ENCODE data around the gene IKBKE. TPM values are rescaled to one million over a fixed set of nuclear protein-coding genes. Genes with fewer than 3 reads are reported as not detected.

The IKBKE gene
- polyA plus RNA-seq, 1 donor from 2014 or later, result not detected

DNA sequence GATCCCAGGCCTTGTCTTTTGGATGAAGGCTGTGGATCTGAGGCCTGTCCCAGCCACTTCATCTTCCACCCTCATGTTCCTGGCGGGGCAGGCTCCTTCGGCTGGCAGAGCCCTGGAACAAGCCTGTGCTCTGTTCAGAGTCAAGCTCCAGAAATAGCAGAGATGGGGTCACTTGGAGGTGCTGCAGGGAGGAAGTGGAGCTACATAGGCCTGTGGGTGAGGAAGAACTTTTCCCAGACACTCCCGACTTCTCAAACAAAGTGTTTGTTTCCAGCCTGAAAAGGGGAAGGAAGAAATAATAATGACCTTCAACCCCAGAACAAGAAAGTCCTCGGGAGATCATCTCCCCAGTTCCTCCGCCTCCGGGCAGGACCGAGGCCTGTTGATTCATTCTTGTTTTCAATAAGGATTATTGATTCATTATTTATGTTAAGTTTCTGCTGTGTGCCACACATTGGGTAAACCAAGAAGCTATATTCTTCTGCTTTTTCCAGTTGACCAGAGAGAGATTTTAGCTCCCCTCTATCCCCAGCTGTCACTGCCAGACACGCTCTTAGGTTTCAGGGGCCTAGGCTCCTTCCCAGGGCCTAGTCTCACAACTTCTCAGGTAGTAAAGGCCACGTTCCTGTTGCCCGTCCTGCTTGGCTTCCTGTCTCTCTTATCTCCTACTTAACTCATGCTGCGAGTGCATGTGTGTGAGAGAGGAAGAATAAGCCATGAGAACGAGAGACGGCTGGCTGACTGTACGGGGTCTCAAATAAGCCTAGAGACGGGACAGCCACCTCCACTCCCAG, 16.9 kb downstream of the IKBKE start:
- no peak overlapping the region for H3K27ac ChIP-seq (ENCODE audit: low read length)
- TF ChIP-seq EZH2 (IDR thresholded peaks at IDR 0.05; ENCODE audit: borderline replicate concordance, insufficient read depth, low read length, poor library complexity, severe bottlenecking) (no peak), SMC3 (conservative IDR thresholded peaks at IDR 0.05; ENCODE audit: poor library complexity) (no peak), EP300 (conservative IDR thresholded peaks at IDR 0.05; ENCODE audit: poor library complexity, severe bottlenecking) (no peak), TAF1 (IDR thresholded peaks at IDR 0.05; ENCODE audit: low read depth) (no peak), POLR2AphosphoS5 (IDR thresholded peaks at IDR 0.05) (no peak), RAD21 (conservative IDR thresholded peaks at IDR 0.05) (no peak), MXI1 (conservative IDR thresholded peaks at IDR 0.05; ENCODE audit: poor library complexity, severe bottlenecking) (no peak)
- TF ChIP-seq, protein P1, sequence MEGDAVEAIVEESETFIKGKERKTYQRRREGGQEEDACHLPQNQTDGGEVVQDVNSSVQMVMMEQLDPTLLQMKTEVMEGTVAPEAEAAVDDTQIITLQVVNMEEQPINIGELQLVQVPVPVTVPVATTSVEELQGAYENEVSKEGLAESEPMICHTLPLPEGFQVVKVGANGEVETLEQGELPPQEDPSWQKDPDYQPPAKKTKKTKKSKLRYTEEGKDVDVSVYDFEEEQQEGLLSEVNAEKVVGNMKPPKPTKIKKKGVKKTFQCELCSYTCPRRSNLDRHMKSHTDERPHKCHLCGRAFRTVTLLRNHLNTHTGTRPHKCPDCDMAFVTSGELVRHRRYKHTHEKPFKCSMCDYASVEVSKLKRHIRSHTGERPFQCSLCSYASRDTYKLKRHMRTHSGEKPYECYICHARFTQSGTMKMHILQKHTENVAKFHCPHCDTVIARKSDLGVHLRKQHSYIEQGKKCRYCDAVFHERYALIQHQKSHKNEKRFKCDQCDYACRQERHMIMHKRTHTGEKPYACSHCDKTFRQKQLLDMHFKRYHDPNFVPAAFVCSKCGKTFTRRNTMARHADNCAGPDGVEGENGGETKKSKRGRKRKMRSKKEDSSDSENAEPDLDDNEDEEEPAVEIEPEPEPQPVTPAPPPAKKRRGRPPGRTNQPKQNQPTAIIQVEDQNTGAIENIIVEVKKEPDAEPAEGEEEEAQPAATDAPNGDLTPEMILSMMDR (IDR thresholded peaks at IDR 0.05; ENCODE audit: poor library complexity, severe bottlenecking), result no peak
- TF ChIP-seq, protein P2, sequence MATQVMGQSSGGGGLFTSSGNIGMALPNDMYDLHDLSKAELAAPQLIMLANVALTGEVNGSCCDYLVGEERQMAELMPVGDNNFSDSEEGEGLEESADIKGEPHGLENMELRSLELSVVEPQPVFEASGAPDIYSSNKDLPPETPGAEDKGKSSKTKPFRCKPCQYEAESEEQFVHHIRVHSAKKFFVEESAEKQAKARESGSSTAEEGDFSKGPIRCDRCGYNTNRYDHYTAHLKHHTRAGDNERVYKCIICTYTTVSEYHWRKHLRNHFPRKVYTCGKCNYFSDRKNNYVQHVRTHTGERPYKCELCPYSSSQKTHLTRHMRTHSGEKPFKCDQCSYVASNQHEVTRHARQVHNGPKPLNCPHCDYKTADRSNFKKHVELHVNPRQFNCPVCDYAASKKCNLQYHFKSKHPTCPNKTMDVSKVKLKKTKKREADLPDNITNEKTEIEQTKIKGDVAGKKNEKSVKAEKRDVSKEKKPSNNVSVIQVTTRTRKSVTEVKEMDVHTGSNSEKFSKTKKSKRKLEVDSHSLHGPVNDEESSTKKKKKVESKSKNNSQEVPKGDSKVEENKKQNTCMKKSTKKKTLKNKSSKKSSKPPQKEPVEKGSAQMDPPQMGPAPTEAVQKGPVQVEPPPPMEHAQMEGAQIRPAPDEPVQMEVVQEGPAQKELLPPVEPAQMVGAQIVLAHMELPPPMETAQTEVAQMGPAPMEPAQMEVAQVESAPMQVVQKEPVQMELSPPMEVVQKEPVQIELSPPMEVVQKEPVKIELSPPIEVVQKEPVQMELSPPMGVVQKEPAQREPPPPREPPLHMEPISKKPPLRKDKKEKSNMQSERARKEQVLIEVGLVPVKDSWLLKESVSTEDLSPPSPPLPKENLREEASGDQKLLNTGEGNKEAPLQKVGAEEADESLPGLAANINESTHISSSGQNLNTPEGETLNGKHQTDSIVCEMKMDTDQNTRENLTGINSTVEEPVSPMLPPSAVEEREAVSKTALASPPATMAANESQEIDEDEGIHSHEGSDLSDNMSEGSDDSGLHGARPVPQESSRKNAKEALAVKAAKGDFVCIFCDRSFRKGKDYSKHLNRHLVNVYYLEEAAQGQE (IDR thresholded peaks at IDR 0.05; ENCODE audit: borderline replicate concordance), result no peak
- no peaks in the 10 kb centered on the region for H3K9me3 ChIP-seq (ENCODE audit: low read length)
- H3K4me3 ChIP-seq (ENCODE audit: low read length), result no peak overlapping the region
- H2AFZ ChIP-seq (ENCODE audit: low read depth, low read length), result no peak overlapping the region
- H4K20me1 ChIP-seq (ENCODE audit: insufficient read depth), result no peaks in the 10 kb centered on the region
- no peaks in the 10 kb centered on the region for H3K79me2 ChIP-seq (replicated peaks; ENCODE audit: insufficient read depth, low read length)
- H3F3A ChIP-seq (ENCODE audit: insufficient read depth, low read length, poor library complexity, severe bottlenecking), result no peaks in the 10 kb centered on the region
- no peak overlapping the region for H3K4me2 ChIP-seq (ENCODE audit: low read length)
- H3K9me2 ChIP-seq (ENCODE audit: insufficient read depth, low read length), result no peaks in the 10 kb centered on the region
- H3K27me3 ChIP-seq (ENCODE audit: insufficient read depth, low read depth, low read length), result no peaks in the 10 kb centered on the region
- H3K36me3 ChIP-seq (ENCODE audit: insufficient read depth, low read length), result no peaks in the 10 kb centered on the region
- H3K9ac ChIP-seq (ENCODE audit: low read length), result no peak overlapping the region

GRCh38 chr1:206487970-206488369, 17.7 kb downstream of the IKBKE start:
- Histone ChIP-seq H3K9ac (ENCODE audit: low read length) (no peak overlapping the region), H3K4me2 (ENCODE audit: low read length) (no peak overlapping the region), H3F3A (ENCODE audit: insufficient read depth, low read length, poor library complexity, severe bottlenecking) (no peaks in the 10 kb centered on the region)

More at GRCh38 chr1:206487970-206488369, 17.7 kb downstream of the IKBKE start:
- Histone ChIP-seq H2AFZ (ENCODE audit: low read depth, low read length) (no peak overlapping the region), H3K9me2 (ENCODE audit: insufficient read depth, low read length) (no peaks in the 10 kb centered on the region), H3K4me3 (ENCODE audit: low read length) (no peak overlapping the region), H3K79me2 (replicated peaks; ENCODE audit: insufficient read depth, low read length) (no peaks in the 10 kb centered on the region), H4K20me1 (ENCODE audit: insufficient read depth) (no peaks in the 10 kb centered on the region), H3K36me3 (ENCODE audit: insufficient read depth, low read length) (no peaks in the 10 kb centered on the region), H3K27me3 (ENCODE audit: insufficient read depth, low read depth, low read length) (no peaks in the 10 kb centered on the region), H3K27ac (ENCODE audit: low read length) (no peak overlapping the region), H3K9me3 (ENCODE audit: low read length) (no peaks in the 10 kb centered on the region)
- TF ChIP-seq SMC3 (conservative IDR thresholded peaks at IDR 0.05; ENCODE audit: poor library complexity) (no peak), MXI1 (conservative IDR thresholded peaks at IDR 0.05; ENCODE audit: poor library complexity, severe bottlenecking) (no peak), RAD21 (conservative IDR thresholded peaks at IDR 0.05) (no peak), POLR2AphosphoS5 (IDR thresholded peaks at IDR 0.05) (no peak), EZH2 (IDR thresholded peaks at IDR 0.05; ENCODE audit: borderline replicate concordance, insufficient read depth, low read length, poor library complexity, severe bottlenecking) (no peak)
